ENCODE measurements around the gene PRR15. TPM values are rescaled to one million over a fixed set of nuclear protein-coding genes. Genes with fewer than 3 reads are reported as not detected.

The PRR15 gene
- total and polyA plus RNA-seq, 9 donors = 0.04 to 3.7 (median 0.69) TPM; not detected in 6

DNA sequence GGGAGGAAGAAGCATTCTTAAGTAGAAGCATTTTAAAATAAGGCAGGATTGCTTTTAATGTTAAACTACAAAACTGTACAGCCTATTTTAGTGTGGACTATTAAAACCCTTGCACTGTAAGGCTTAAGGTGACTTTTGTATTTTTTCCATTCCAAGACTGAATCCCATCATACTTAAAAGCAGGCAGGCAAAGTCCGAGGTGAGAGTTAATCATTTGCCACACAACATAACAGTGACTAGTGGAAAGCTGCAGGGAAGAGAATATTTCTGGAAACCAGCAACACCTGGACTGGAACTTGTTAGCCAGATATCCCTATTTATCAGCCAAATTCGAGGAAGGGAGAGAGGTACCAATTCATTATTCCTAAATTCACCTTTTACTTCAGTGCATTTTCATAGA lies 3.5 kb downstream of the PRR15 start:
- no peak for DNase-seq
- Histone ChIP-seq H3K4me1 (ENCODE audit: control insufficient read depth, insufficient read depth, low read length) (peaks cover 40% of the 10 kb centered on the region), H3K36me3 (ENCODE audit: control insufficient read depth, insufficient read depth, low read length) (no peaks in the 10 kb centered on the region), H3K27me3 (ENCODE audit: control insufficient read depth, insufficient read depth, low read length) (peaks cover 64% of the 10 kb centered on the region), H3K9me3 (replicated peaks; ENCODE audit: control insufficient read depth, low read depth, low read length) (no peaks in the 10 kb centered on the region), H3K27ac (ENCODE audit: low read length) (no peak overlapping the region), H3K4me3 (ENCODE audit: low read length) (no peak overlapping the region)
- WGBS (ENCODE audit: insufficient coverage) = no CpG with 5 or more reads among the region's 2 CpGs

GRCh38 chr7:29569648-29570047 lies 6.0 kb downstream of the PRR15 start:
- H3K36me3 ChIP-seq (ENCODE audit: control insufficient read depth, insufficient read depth, low read length) = no peaks in the 10 kb centered on the region
- no peak overlapping the region for H3K4me3 ChIP-seq (ENCODE audit: low read length)
- peaks cover 20% of the 10 kb centered on the region for H3K4me1 ChIP-seq (ENCODE audit: control insufficient read depth, insufficient read depth, low read length)
- no peak for DNase-seq
- WGBS (ENCODE audit: insufficient coverage) = 30% methylated on average over 3 of the region's 6 CpGs
- H3K27me3 ChIP-seq (ENCODE audit: control insufficient read depth, insufficient read depth, low read length) = peaks cover 40% of the 10 kb centered on the region
- no peaks in the 10 kb centered on the region for H3K9me3 ChIP-seq (replicated peaks; ENCODE audit: control insufficient read depth, low read depth, low read length)
- H3K27ac ChIP-seq (ENCODE audit: low read length) = no peak overlapping the region

DNA sequence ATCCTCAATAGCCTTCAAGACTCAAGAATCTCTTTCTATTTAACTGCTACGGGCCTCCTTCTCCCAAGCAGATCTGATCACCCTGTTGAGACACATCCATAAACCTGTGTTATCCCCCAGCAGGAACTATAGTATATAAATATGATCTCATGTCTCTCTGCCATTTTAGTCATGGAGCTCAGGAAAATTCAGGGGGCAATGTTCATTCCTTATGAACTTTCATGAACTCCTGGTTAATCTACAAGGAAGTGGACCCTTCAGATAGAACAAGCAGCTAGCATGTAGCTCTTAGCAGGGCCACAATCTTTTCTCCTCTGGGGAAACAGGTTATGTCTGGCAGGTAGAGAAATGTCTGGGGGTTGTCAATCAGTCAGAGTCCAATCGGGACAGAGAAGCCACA lies 8.9 kb downstream of the PRR15 start:
- Histone ChIP-seq H3K36me3 (ENCODE audit: control insufficient read depth, insufficient read depth, low read length) (no peaks in the 10 kb centered on the region), H3K4me3 (ENCODE audit: low read length) (no peak overlapping the region), H3K27me3 (ENCODE audit: control insufficient read depth, insufficient read depth, low read length) (peaks cover 12% of the 10 kb centered on the region), H3K4me1 (ENCODE audit: control insufficient read depth, insufficient read depth, low read length) (no peaks in the 10 kb centered on the region), H3K27ac (ENCODE audit: low read length) (no peak overlapping the region), H3K9me3 (replicated peaks; ENCODE audit: control insufficient read depth, low read depth, low read length) (peaks cover 6% of the 10 kb centered on the region)
- WGBS (ENCODE audit: insufficient coverage) = no CpG with 5 or more reads among the region's 2 CpGs
- DNase-seq = no peak

DNA sequence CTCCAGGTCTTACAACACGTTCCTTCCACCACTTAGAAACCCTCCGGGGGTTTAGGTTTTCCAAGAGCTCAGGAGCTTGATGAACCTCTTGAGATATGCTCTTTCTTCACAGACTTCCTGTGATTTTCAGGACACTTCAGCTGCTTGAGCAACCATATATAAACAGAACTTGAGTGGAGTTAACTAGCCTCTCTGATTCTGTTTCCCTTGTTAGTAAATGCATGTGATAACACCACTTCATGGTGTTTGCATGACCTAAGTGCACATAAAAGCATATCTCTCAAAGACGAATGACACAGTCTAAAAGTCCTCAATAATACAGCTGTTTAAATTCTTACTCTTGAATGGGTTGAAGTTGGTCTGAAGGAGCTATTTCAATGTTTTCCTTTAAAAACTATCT lies 9.9 kb downstream of the PRR15 start:
- H3K27ac ChIP-seq (ENCODE audit: low read length) = no peak overlapping the region
- H3K9me3 ChIP-seq (replicated peaks; ENCODE audit: control insufficient read depth, low read depth, low read length) = peaks cover 9% of the 10 kb centered on the region
- WGBS (ENCODE audit: insufficient coverage) = 69% methylated on average over 2 of the region's 3 CpGs
- peaks cover 8% of the 10 kb centered on the region for H3K27me3 ChIP-seq (ENCODE audit: control insufficient read depth, insufficient read depth, low read length)
- no peaks in the 10 kb centered on the region for H3K4me1 ChIP-seq (ENCODE audit: control insufficient read depth, insufficient read depth, low read length)
- H3K36me3 ChIP-seq (ENCODE audit: control insufficient read depth, insufficient read depth, low read length) = no peaks in the 10 kb centered on the region
- no peak for DNase-seq
- no peak overlapping the region for H3K4me3 ChIP-seq (ENCODE audit: low read length)

DNA sequence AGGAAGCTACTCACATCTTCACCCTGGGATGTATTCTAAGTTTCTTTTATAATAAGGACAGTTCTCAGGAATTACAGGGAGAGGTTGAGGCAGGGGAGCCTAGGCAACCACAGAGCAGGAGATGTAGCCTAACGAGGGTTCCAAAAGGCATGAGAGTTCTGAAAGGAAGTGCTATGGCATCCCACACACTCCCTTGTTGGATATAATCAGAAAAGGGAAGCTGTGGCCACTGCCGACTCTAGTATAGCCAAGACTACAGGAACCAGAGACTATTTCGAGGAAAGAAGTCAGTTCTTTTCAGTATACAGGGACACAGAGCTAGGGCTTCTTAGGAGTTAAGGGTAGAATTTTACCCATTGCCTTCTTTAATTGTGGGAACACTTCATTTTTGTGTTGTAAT lies 11.0 kb downstream of the PRR15 start:
- H3K27ac ChIP-seq (ENCODE audit: low read length) = no peak overlapping the region
- no peak overlapping the region for H3K4me3 ChIP-seq (ENCODE audit: low read length)
- no peak for DNase-seq
- WGBS (ENCODE audit: insufficient coverage) = no CpG with 5 or more reads among the region's 3 CpGs
- H3K36me3 ChIP-seq (ENCODE audit: control insufficient read depth, insufficient read depth, low read length) = no peaks in the 10 kb centered on the region
- H3K9me3 ChIP-seq (replicated peaks; ENCODE audit: control insufficient read depth, low read depth, low read length) = peaks cover 14% of the 10 kb centered on the region
- H3K4me1 ChIP-seq (ENCODE audit: control insufficient read depth, insufficient read depth, low read length) = no peaks in the 10 kb centered on the region
- H3K27me3 ChIP-seq (ENCODE audit: control insufficient read depth, insufficient read depth, low read length) = peaks cover 7% of the 10 kb centered on the region

DNA sequence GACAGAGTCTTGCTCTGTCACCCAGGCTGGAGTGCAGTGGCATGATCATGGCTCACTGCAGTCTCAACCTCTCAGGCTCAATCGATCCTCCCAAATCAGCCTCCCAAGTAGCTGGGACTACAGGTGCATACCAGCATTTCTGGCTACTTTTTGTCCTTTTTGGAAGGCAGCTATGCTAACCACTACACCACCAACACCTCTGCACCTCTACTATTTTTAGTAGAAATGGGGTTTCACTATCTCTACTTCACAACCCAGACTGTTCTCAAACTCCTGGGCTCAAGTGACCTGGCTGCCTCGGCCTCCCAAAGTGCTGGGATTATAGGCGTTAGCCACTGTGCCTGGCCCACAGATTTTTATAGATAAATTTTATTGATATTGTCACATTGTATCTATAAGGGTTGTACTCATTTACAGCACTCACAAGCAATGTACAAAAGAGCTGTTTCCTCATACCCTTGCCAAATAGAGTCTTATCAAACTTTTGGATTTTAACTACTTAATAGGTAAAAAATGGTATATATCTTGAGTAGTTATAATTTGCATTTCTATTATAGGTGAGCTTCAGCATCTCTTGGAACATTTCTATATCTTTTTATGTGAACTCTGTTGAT lies 23.7 kb downstream of the PRR15 start:
- no peaks in the 10 kb centered on the region for H3K4me1 ChIP-seq (ENCODE audit: control insufficient read depth, insufficient read depth, low read length)
- no peaks in the 10 kb centered on the region for H3K9me3 ChIP-seq (replicated peaks; ENCODE audit: control insufficient read depth, low read depth, low read length)
- DNase-seq = no peak
- no peaks in the 10 kb centered on the region for H3K27me3 ChIP-seq (ENCODE audit: control insufficient read depth, insufficient read depth, low read length)
- H3K36me3 ChIP-seq (ENCODE audit: control insufficient read depth, insufficient read depth, low read length) = no peaks in the 10 kb centered on the region
- no peak overlapping the region for H3K27ac ChIP-seq (ENCODE audit: low read length)
- H3K4me3 ChIP-seq (ENCODE audit: low read length) = no peak overlapping the region
- WGBS (ENCODE audit: insufficient coverage) = 100% methylated on average over 1 of the region's 3 CpGs

GRCh38 chr7:29588212-29588611 lies 24.6 kb downstream of the PRR15 start:
- H3K4me3 ChIP-seq (ENCODE audit: low read length) = no peak overlapping the region
- H3K36me3 ChIP-seq (ENCODE audit: control insufficient read depth, insufficient read depth, low read length) = no peaks in the 10 kb centered on the region
- no CpG with 5 or more reads among the region's 2 CpGs for WGBS (ENCODE audit: insufficient coverage)
- no peaks in the 10 kb centered on the region for H3K4me1 ChIP-seq (ENCODE audit: control insufficient read depth, insufficient read depth, low read length)
- no peak overlapping the region for H3K27ac ChIP-seq (ENCODE audit: low read length)
- no peaks in the 10 kb centered on the region for H3K9me3 ChIP-seq (replicated peaks; ENCODE audit: control insufficient read depth, low read depth, low read length)
- DNase-seq = no peak
- no peaks in the 10 kb centered on the region for H3K27me3 ChIP-seq (ENCODE audit: control insufficient read depth, insufficient read depth, low read length)

- Histone ChIP-seq H3K27ac (ENCODE audit: low read length) (no peak overlapping the region), H3K36me3 (ENCODE audit: control insufficient read depth, insufficient read depth, low read length) (no peaks in the 10 kb centered on the region), H3K27me3 (ENCODE audit: control insufficient read depth, insufficient read depth, low read length) (no peaks in the 10 kb centered on the region), H3K4me1 (ENCODE audit: control insufficient read depth, insufficient read depth, low read length) (no peaks in the 10 kb centered on the region), H3K4me3 (ENCODE audit: low read length) (no peak overlapping the region), H3K9me3 (replicated peaks; ENCODE audit: control insufficient read depth, low read depth, low read length) (no peaks in the 10 kb centered on the region)
- WGBS (ENCODE audit: insufficient coverage) = 61% methylated on average over 3 of the region's 8 CpGs
- peak; percentile 26 for DNase-seq
These were observed 25.5 kb downstream of the PRR15 start for GRCh38 chr7:29588900-29589696.

DNA sequence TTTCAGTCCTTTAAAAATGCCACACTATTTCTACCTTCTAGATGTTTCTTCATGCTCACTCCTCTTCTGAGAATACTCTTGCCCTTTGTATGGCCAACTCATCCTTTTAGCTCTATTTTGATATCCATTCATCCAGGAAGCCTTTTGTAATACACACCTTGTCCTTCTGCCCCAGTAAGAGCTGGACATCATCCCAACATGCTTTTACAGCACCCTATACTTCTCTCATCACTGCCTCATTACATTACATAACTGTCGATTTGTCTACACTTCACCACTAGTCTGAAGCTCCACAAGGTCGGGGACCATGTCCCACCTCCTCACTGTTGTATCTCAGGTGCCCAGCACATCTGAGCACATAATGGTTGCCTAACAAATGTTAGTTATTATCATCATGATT lies 29.2 kb downstream of the PRR15 start:
- H3K4me1 ChIP-seq (ENCODE audit: control insufficient read depth, insufficient read depth, low read length) = no peaks in the 10 kb centered on the region
- H3K36me3 ChIP-seq (ENCODE audit: control insufficient read depth, insufficient read depth, low read length) = no peaks in the 10 kb centered on the region
- no peak overlapping the region for H3K27ac ChIP-seq (ENCODE audit: low read length)
- H3K27me3 ChIP-seq (ENCODE audit: control insufficient read depth, insufficient read depth, low read length) = no peaks in the 10 kb centered on the region
- WGBS (ENCODE audit: insufficient coverage) = no CpG with 5 or more reads among the region's 2 CpGs
- no peak overlapping the region for H3K4me3 ChIP-seq (ENCODE audit: low read length)
- no peak for DNase-seq
- H3K9me3 ChIP-seq (replicated peaks; ENCODE audit: control insufficient read depth, low read depth, low read length) = no peaks in the 10 kb centered on the region

- no peak for DNase-seq
- Histone ChIP-seq H3K27me3 (ENCODE audit: control insufficient read depth, insufficient read depth, low read length) (no peaks in the 10 kb centered on the region), H3K36me3 (ENCODE audit: control insufficient read depth, insufficient read depth, low read length) (no peaks in the 10 kb centered on the region), H3K4me1 (ENCODE audit: control insufficient read depth, insufficient read depth, low read length) (no peaks in the 10 kb centered on the region), H3K9me3 (replicated peaks; ENCODE audit: control insufficient read depth, low read depth, low read length) (no peaks in the 10 kb centered on the region), H3K27ac (ENCODE audit: low read length) (no peak overlapping the region), H3K4me3 (ENCODE audit: low read length) (no peak overlapping the region)
These were observed 29.8 kb downstream of the PRR15 start for GRCh38 chr7:29593459-29593858.

All from muscle of leg (tissue), 11 donors.